Brain microvascular endothelial cell (primary cell): ENCODE data around the gene F8.
"Not testable (repeated sequence)": the region's sequence is repeated elsewhere in the genome, so short reads cannot be mapped to it uniquely, and the experiment has no call there.

Experiments
- DNase-seq: peaks from one replicate; pipeline ENCODE4 v3.0.0-alpha.2; 2020
- H3K27ac ChIP-seq: fragments of 250-450 bp; sonication (Bioruptor Pico); 2 replicates; pipeline ENCODE4 v1.5.1; 2020; ENCODE audit warnings: mild to moderate bottlenecking, moderate library complexity
- H3K27me3 ChIP-seq: fragments of 250-450 bp; sonication (Bioruptor Pico); replicated peaks from 2 replicates; pipeline ENCODE4 v1.5.1; 2020; ENCODE audit warnings: mild to moderate bottlenecking
- H3K36me3 ChIP-seq: fragments of 250-450 bp; sonication (Bioruptor Pico); replicated peaks from 2 replicates; pipeline ENCODE4 v1.5.1; 2020; ENCODE audit warnings: mild to moderate bottlenecking
- H3K4me3 ChIP-seq: 2 replicates; pipeline ENCODE4 v1.5.1; 2011; ENCODE audit warnings: low read depth, mild to moderate bottlenecking, control low read depth, low read length, moderate library complexity
- CTCF ChIP-seq: IDR thresholded peaks from 2 replicates; pipeline ENCODE4 v1.5.1; 2011; ENCODE audit warnings: low read depth, mild to moderate bottlenecking, moderate library complexity, low read length, control low read depth, inconsistent platforms; ENCODE audit errors: missing control alignments
- in situ Hi-C: cut with HindIII; loops from 2 replicates; pipeline ENCODE4 v1.10.0; 2017; ENCODE audit warnings: low sequenced_read_pairs, low pct_ligation_motif_present

The F8 gene

GRCh38 chrX:155020591-155020990 lies 1.9 kb downstream of the F8 start:
- no peak for TF ChIP-seq CTCF
- in situ Hi-C loops, result no loop called here
- Histone ChIP-seq H3K27ac (no peak overlapping the region), H3K27me3 (no peaks in the 10 kb centered on the region), H3K36me3 (no peaks in the 10 kb centered on the region), H3K4me3 (no peak overlapping the region)
- DNase-seq, result no peak

- DNase-seq, result no peak
- Histone ChIP-seq H3K27ac (no peak overlapping the region), H3K27me3 (no peaks in the 10 kb centered on the region), H3K36me3 (no peaks in the 10 kb centered on the region), H3K4me3 (no peak overlapping the region)
- in situ Hi-C loops, result no loop called here
- no peak for TF ChIP-seq CTCF
Observed at GRCh38 chrX:155009994-155010472, 12.5 kb downstream of the F8 start.

GRCh38 chrX:155008578-155008977 lies 13.9 kb downstream of the F8 start:
- H3K27me3 ChIP-seq, H3K27ac ChIP-seq, H3K36me3 ChIP-seq, H3K4me3 ChIP-seq, in situ Hi-C loops, DNase-seq: not testable (repeated sequence)

- H3K4me3 ChIP-seq, DNase-seq, H3K27me3 ChIP-seq, H3K36me3 ChIP-seq, H3K27ac ChIP-seq, in situ Hi-C loops: not testable (repeated sequence)
Observed at GRCh38 chrX:155006913-155007671, 15.4 kb downstream of the F8 start.

- H3K4me3 ChIP-seq, H3K27ac ChIP-seq, in situ Hi-C loops, H3K36me3 ChIP-seq, DNase-seq, H3K27me3 ChIP-seq: not testable (repeated sequence)
Observed at GRCh38 chrX:155006379-155006778, 16.1 kb downstream of the F8 start.

GRCh38 chrX:155005190-155005589 lies 17.3 kb downstream of the F8 start:
- TF ChIP-seq CTCF, result no peak
- H3K27me3 ChIP-seq, result no peaks in the 10 kb centered on the region
- H3K36me3 ChIP-seq, result no peaks in the 10 kb centered on the region
- in situ Hi-C loops, result no loop called here
- no peak overlapping the region for H3K27ac ChIP-seq
- no peak for DNase-seq
- no peak overlapping the region for H3K4me3 ChIP-seq

GRCh38 chrX:155001873-155002272 lies 20.6 kb downstream of the F8 start:
- Histone ChIP-seq H3K27ac (no peak overlapping the region), H3K4me3 (no peak overlapping the region), H3K36me3 (no peaks in the 10 kb centered on the region), H3K27me3 (no peaks in the 10 kb centered on the region)
- in situ Hi-C loops, result no loop called here
- DNase-seq, result no peak
- TF ChIP-seq CTCF, result no peak
